Erythroblast (primary cell): ENCODE results near the gene TOLLIP.

ENCODE experiments used
- DNase-seq, 2 experiments: peaks; one replicate each; lab custom pipeline; 2025; lab: John Stamatoyannopoulos, UW
- GATA1 ChIP-seq: IDR thresholded peaks from 2 replicates; pipeline ENCODE4 v1.6.1; 2011; ENCODE audit warnings: low read depth, mild to moderate bottlenecking, control low read depth, low read length, moderate library complexity
- POLR2A ChIP-seq: IDR thresholded peaks from 2 replicates; pipeline ENCODE4 v1.6.1; 2011; ENCODE audit warnings: mild to moderate bottlenecking, low read length

TOLLIP gene

GRCh38 chr11:1225386-1226225 lies 83.8 kb downstream of the TOLLIP start:
- DNase-seq, result no peak
- TF ChIP-seq POLR2A (no peak), GATA1 (no peak)

GRCh38 chr11:1224491-1225385 lies 84.7 kb downstream of the TOLLIP start:
- no peak for DNase-seq
- no peak for TF ChIP-seq GATA1
- TF ChIP-seq POLR2A, result no peak
